HG02763 (cell line): ENCODE data around the gene NFASC.

Experiments
- ATAC-seq: cut with Tn5 transposase; IDR thresholded peaks from one replicate; pipeline ENCODE4 v1.9.1; 2021; ENCODE audit warnings: mild to moderate bottlenecking, moderate library complexity; ENCODE audit not compliant: unreplicated experiment

The NFASC gene

DNA sequence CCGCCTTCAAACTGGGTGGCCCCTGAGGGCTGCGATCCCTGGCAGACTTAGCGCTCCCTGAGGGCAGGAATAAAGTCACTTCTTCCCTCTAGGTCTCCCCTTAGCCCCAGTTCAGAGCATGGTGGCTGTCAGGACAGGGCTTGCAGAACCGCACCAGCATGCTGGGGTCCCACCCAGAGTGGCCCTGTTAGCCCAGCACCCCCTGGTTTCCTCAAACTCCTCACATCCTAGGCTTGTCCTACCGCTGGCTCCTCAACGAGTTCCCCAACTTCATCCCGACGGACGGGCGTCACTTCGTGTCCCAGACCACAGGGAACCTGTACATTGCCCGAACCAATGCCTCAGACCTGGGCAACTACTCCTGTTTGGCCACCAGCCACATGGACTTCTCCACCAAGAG, 188.2 kb downstream of the NFASC start:
- no peak for ATAC-seq

DNA sequence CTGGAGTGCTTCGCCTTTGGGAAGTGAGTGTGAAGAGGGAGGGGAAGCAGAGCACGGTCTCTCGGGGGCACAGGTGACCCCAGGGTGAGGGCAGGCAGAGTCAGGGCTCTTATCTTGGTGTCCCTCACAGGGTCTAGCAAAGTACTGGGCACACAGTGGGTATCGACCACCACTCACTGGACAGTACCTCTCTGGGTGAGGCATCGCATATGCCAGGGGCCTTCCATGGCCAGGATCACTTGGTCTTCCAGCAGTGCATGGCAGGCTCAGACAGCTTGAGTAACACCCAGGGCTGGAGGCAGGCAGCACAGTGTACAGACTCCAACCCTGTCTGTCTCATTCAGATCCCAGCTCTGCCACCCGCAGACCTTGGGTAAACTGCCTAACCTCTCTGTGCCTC, 189.0 kb downstream of the NFASC start:
- no peak for ATAC-seq

DNA sequence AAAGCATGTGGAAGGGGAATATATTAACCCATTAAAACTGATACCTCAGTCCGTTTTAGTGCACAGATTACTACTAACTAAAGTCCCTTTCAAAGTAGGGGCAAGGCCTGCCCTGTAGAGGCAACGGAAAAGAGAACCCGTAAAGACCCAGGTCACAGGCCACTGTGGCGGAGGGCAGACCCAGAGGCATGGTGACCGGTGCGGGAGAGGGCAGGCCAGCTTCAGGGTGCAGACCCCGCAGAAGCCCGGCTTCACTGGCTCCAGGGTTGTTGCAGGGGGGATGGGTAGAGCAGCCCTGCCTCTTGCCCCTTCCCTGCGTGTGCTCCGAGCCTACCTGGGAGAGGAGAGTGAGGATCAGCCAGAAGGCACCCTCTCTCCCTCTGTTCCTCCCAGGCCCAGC, 190.1 kb downstream of the NFASC start:
- ATAC-seq = no peak

DNA sequence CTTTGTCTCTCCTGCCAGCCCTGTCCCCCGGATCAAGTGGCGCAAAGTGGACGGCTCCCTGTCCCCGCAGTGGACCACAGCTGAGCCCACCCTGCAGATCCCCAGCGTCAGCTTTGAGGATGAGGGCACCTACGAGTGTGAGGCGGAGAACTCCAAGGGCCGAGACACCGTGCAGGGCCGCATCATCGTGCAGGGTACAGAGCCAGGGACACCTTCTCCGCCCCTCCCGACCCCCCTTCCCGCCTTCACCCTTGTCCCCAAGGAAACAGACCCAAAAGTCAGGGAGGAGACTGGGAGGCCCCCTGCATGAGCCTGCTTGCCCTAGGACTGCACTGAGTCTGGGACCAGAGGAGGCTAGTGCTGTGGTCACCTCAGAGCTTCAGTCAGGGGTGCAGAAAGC, 190.6 kb downstream of the NFASC start:
- ATAC-seq = no peak

DNA sequence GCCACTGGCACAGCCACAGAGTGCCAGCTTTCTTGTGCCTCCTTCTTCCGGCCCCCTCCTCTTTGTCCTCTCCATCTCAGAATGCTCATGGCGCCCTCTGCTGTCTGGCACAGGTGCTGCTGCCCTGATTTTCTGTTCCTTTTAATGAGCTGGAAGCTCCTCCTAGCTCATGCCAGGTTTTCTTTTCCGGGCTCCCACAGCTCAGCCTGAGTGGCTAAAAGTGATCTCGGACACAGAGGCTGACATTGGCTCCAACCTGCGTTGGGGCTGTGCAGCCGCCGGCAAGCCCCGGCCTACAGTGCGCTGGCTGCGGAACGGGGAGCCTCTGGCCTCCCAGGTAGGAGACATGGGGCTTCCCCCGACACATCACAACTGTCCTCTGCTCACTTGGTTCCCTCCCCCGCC, 191.0 kb downstream of the NFASC start:
- no peak for ATAC-seq

DNA sequence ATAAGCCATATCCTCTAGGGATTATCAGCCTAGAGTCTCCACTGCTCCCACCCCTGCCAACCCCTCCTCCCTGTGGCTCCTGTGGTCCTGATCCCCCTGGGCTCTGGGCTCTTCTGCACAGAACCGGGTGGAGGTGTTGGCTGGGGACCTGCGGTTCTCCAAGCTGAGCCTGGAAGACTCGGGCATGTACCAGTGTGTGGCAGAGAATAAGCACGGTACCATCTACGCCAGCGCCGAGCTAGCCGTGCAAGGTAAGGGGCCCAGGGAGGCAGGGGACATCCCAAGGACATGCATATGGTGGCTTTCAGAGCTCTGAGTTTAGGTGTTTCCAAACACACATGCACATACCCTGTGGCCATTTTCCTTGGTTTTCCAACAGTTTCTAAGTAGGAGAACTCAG, 191.7 kb downstream of the NFASC start:
- no peak for ATAC-seq

DNA sequence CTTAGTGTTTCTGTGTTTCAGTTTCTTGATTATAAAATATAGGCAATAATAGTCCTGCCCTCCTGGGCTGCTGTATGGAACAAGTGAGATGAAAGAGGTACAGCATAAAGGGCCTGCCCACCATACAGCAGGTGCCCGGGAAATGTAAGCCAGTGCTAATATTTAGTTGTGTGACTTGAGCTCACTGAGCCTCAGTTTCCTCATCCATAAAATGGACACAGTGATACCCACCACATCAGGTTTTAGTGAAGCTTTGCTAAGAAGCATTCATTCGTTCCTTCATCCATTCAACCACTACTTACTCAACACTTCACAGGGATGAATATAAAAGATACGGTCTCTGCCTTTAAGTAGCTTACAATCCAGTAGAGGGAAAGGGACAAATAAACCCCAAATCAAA, 192.2 kb downstream of the NFASC start:
- no peak for ATAC-seq

DNA sequence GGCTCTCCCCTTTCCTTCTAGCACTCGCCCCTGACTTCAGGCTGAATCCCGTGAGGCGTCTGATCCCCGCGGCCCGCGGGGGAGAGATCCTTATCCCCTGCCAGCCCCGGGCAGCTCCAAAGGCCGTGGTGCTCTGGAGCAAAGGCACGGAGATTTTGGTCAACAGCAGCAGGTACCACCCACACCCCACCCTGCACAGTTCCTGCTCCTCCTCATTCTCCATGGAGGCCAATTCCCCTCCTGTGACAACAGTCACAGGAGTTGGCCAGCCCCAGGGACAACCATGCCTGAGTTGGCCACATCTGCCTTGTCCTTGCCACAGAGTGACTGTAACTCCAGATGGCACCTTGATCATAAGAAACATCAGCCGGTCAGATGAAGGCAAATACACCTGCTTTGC, 193.6 kb downstream of the NFASC start:
- ATAC-seq = no peak

DNA sequence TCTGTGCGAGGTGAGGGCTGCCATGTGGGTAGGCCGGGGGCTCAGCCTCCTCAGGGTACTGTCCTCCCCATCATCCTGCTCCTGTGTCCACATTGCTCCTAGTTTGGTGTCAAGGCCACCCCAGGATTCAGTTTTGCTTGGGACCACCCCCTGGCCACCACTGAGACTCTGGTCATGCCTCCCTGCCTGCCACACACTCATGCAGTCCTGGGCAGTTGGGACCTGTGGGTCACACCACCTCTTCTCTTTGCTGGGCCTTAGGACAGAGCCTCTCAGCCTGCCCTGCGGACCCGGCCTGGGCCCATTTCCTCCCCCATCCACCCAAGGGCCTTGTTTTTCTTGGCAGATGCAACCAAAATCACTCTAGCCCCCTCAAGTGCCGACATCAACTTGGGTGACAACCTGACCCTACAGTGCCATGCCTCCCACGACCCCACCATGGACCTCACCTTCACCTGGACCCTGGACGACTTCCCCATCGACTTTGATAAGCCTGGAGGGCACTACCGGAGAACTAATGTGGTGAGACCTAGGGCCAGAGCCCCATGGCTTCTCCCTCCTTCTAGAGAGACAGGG, 194.2 kb downstream of the NFASC start:
- no peak for ATAC-seq

DNA sequence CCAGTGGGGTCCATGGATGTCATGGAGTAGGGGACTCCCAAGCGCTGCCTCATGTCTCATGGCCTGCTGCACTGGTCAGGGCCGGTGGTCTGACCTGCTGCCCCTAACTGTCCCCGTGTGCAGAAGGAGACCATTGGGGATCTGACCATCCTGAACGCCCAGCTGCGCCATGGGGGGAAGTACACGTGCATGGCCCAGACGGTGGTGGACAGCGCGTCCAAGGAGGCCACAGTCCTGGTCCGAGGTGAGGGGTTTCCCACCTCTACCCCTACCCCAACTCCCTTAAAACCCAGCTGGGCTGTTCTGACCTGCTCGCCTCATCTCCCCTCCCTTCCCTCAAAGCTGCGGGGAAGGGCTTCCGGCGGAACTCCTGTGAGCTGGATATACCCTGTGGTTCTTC, 195.0 kb downstream of the NFASC start:
- ATAC-seq = no peak

DNA sequence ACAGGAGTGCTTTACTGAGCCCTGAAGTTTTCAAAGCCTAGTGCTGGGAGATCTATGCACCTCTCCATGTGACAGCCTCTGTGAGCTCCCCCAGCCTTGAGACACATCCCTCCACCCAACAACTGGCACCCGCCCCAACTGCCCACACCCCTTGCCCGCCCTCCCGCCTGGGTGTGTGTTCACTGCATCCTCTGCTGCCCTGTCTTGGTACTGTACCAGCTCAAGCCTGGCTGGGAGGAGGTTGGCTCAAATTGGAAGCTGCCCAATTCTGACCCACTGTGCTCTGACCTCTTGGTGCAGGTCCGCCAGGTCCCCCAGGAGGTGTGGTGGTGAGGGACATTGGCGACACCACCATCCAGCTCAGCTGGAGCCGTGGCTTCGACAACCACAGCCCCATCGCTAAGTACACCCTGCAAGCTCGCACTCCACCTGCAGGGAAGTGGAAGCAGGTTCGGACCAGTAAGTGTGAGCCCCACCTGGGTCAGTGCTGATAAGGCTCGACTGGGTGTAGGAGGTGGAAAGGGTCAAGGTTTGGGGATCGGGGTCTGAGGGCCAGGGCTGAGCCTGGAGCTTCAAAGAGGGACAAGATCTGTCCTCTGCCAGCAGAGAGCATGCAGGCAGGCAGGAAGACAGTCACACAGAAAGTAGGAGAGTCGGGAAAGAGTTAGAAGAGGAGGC, 195.6 kb downstream of the NFASC start:
- ATAC-seq = no peak

DNA sequence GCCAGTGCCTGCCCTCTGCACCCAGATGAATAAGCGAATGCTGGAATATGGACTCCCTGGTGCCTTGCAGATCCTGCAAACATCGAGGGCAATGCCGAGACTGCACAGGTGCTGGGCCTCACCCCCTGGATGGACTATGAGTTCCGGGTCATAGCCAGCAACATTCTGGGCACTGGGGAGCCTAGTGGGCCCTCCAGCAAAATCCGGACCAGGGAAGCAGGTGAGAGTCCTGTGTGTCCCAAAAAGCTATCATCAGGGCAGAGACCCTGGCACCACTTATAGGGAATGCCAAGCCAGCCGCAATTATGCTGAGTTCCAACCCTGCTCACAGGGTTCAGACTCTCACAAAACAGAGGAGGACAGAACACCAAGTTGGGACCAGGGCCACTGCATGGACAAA, 196.4 kb downstream of the NFASC start:
- no peak for ATAC-seq

DNA sequence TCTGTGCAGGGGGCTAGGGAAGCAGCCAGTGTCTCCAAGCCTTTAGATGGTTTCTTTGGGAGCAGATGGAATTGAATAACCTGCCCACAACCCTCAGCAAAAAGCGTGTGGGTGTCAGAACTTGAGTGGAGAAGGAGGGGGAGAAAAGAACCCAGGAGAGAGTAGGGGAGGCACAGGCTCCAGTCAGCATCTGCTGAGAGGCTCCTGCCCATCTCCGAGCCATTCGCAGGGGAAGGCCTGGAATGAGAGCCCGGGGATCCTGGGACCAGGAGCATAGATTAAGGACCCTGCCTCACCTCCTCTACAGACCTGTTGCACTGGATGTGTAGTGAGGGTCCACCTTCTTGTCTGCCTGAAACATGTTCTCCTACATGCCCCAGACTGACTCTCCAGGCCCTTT, 197.3 kb downstream of the NFASC start:
- no peak for ATAC-seq

DNA sequence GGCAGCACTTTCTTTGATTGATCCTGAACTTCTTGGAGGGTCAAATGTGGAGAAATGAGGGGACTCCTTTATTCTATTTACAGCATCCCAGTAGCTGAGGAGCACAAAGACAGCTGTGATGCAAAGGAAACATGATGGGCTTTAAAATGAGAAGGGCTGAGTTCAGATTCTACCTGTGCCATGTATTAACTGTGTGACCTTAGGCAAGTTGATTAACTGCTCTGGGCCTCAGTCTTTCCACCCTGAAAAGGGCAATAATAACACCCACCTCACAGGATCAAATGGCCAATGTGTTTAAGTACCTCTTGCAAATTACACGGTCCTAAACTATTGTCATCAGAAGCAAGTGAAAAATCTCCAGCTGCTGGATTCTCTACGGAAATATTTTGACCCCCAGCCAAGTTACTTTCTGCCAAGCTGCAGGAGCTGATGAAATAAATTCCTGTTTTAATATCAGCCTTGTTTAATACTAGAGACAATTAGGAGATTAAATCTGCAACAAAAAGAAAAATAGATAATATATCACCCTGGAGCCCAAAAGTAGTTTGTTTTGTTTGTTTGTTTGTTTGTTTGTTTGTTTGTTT, 197.9 kb downstream of the NFASC start:
- ATAC-seq = no peak

DNA sequence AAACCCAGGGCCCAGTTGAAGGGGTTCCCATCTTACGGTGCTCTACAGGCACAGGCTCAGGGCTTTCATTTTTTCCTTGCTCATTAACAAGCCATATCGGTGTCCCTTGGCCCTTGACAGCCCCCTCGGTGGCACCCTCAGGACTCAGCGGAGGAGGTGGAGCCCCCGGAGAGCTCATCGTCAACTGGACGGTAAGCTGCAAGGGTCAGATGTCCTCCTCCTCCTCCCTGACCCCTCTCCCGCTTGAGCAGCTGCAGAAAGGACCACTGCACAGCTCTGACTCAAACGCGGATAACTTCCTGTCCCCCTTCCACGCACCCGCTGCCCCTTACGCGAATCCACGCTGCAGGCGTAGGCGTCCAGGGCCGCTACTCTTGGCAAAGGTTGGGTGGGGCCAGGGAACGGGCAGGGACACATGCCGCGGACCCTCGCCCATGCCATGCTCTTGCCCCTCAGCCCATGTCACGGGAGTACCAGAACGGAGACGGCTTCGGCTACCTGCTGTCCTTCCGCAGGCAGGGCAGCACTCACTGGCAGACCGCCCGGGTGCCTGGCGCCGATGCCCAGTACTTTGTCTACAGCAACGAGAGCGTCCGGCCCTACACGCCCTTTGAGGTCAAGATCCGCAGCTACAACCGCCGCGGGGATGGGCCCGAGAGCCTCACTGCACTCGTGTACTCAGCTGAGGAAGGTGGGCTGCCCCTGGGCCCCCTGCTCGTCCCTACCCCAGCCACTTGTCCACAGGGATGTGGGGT, 198.9 kb downstream of the NFASC start:
- no peak for ATAC-seq

DNA sequence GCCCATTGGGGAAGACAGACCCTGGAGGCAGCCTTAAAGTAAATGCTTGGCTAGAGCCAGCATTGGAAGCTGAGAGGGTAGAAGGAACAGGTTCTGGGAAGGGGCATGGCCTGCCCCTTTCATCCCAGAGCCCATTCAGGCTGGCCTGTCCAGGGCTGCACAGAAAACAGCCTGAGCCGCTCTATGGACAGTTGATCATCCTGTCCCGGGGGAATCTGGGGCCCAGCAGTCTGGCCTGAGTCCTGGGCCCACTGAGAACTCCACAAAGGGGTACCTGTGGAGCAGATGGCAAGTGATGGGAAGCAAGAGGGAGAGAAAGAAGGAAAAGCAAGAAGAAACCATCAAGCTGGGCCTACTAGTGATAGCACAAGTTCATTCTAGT, 200.4 kb downstream of the NFASC start:
- ATAC-seq = no peak

DNA sequence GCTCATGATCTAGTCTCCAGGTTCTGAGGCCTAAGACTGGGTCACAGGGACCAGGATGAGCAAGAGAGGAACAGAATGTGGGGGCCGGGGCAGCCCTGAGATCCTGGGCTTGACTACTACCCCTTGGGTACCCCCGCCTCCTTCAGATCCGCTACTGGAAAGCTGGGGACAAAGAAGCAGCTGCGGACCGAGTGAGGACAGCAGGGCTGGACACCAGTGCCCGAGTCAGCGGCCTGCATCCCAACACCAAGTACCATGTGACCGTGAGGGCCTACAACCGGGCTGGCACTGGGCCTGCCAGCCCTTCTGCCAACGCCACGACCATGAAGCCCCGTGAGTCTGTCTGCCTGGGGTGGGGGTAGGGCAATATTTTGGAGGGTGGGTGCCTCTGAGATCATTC, 201.1 kb downstream of the NFASC start:
- no peak for ATAC-seq

DNA sequence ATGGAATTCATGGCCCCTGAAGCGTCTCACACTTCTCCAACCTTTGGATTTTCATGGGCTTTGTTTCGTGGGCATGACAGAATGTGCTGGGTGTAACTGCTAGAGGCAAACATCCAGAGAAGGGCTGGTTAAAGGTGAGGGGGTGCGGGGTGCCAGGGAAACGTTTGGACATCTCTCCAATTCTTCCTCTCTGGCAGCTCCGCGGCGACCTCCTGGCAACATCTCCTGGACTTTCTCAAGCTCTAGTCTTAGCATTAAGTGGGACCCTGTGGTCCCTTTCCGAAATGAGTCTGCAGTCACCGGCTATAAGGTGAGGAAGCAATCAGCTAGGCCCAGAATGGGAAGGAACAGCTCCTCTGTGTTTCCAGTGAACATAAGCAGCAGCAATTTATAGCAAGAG, 201.6 kb downstream of the NFASC start:
- ATAC-seq = no peak
